CD4-positive, alpha-beta T cell treated with Interleukin-6 at 100 ng/mL for 8 hours (primary cell): ENCODE results near the gene EPHA3.
"Not testable (repeated sequence)": the region's sequence is repeated elsewhere in the genome, so short reads cannot be mapped to it uniquely, and the experiment has no call there.

Experiments
- DNase-seq: peaks from one replicate; pipeline ENCODE4 v3.0.0-alpha.2; 2020; ENCODE audit warnings: mixed read lengths, low spot score

EPHA3 gene

DNA sequence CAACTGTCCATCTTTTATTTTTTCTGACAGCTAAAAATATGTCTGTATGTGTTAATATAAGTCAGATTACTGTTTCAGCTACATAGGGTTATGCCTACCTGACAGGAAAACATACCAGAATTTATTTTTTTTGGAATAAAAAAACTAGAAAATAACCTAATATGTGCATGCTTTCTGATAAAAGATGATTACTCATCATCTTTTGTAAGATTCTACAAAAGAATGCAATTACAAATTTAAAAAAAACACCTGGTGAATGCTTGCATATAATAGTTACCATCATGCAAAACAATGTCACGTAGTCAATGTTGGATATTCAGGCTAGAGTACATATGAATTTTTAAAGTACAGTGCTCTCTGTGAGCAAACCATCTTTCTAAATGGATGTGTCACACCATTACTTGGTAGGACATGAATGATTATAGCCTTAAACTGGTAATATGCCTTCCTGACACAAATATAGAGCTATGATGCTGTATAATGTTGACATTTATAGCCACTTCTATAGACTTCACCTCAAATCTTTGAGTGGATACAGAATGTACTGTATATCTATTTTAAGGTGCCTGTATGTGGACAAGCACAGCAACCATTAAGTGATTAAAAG, 180.6 kb downstream of the EPHA3 start:
- no peak for DNase-seq

DNA sequence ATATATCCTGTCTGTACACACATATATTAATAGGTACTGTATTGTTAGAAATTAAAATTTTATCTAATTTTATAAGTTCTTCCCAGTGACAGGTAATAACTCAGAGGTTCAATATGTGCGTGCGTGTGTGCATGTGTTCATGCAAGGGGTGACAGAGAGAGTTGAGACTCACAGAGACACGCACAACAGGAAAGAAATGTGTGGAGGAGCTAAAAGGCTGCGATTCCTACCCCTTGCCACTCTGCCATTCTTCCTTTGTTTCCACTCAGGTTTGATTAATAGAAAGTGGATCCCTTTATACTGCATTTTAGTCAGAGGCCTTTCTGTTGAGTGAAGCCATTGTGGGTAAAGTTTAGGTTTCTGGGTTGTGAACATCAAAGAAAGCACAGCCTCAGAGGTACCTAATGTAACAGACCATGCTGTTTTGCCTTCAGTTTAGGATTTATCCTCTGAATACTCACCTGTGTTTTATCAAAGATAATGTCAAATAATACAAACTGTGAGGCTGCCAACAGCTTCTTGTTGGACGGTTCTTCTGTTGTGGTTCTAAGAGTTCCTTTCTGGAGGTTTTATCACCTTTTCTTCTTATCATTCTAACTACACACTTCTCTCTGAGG, 182.3 kb downstream of the EPHA3 start:
- no peak for DNase-seq

DNA sequence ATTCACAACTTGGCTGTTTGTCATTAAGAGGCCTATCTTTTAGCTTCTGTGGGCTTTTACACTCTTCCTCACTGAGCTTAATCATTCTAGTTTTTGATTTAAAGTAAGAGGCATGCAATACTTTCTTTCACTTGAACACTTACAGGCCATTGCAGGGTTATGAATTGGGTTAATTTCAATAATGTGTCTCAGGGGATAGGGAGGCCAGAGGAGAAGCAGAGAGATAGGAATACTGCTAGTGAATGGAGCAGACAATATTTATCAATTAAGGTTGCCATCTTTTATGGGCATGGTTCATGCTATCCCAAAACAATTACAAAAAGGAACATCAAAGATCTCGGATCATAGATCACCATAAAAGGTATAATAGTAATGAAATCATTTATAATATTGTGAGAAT, 189.8 kb downstream of the EPHA3 start:
- no peak for DNase-seq

DNA sequence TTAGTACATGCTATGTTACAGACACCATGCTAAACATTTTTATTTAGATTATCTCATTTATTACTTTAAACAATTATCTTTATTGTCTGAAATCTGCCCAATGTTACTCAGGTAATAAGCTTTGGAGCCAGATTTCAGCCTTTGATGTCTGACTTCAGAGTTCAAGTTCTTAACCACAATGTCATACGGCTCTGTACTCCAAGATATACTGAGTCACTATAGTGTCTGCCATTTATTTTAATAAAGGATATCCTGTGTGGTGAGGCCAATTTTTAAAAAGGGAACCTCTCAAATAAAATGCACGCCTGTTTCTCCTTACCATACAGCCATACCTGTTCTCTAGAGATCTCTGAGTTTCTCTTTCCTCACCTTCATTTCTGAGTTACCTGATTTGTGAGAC, 193.1 kb downstream of the EPHA3 start:
- DNase-seq: no peak

DNA sequence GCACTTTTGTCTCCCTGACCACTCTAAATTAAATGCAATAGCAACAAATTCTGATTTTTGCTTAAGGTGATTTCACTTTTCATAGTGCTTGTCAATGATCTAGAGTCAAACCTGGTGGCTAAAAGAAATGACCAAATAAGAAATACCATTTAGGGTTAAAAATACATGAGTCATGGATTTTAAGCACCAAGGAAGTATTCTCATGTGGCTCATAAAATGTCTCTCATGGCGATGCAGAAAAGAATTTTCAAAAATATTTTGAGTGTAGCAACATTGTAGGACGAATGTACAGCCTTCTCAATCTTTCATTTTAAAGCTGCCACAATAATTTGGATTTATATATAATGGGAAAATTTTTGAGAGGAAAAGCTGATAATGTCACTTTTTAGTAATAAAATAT, 193.6 kb downstream of the EPHA3 start:
- DNase-seq: no peak

DNA sequence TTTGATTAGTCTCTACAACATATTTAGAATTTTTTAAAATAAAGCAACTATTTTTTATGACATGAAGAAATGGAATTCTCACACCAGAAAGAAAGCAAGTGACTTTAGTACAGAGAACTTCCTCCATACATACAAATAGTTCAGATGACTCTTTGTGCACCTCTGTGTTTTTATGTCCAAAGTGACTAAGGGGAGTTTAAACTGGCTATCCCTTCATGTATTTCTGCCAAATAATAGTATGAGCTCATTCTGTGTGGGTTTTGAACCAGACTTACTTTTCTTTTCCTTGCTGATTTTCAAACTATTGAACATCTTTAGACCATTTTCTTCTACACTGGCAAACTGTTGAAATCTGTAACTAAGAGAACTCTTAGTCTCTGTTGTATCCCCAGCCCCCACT, 196.3 kb downstream of the EPHA3 start:
- no peak for DNase-seq

DNA sequence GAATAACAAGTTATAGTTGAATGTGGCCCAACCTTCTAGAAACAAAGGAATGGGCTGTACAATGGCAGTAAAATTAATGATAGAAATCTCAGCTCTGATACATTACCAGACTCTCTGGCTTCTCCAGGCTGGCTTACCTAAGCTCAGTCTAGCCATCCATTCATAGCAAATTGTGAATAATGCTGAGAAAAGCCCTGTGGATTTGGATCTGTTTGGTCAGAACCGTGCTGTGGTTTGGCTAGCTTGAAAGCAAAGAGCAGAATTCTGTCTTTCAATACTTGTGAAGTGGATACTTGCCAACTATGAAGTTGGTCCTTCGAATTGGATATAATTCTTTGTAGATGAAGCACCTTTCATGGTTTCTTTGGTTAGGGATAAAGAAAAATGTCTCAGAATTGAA, 199.1 kb downstream of the EPHA3 start:
- no peak for DNase-seq

DNA sequence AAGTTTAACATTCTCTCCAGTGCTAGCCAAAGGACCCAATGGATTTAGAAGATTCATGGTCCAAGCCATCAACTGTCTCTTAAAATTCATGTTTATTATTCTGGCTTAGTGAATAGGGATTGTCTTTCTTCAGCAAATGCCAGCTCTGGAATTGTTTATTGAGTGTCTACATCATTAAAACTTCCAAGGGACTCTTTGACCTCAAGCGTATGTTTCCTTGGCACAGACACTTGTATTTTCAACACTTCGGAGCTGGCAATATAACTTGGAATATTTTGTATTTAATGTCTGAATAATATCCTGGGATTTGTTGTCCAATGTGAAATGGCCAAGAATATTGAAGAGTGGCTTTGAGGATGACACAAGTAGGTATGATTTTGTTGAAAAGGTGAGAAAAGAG, 204.2 kb downstream of the EPHA3 start:
- DNase-seq: no peak

DNA sequence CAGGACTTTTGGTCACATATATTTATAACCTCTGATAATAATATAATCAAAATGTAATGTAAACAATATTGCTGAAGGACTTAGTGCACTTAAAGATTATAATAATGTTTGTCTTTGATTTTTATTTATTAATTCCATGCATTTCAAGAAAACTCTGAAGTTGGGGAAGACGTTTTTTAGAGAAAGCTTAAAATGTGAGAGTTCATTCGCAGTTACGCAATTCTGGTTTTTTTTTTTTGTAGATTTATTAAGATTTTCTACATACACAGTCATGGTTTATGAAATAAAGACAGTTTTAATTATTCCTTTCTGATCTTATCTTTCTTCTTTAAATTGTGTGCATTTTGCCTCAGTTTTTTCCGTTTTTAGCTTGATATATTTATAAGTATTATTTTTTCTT, 204.7 kb downstream of the EPHA3 start:
- no peak for DNase-seq

DNA sequence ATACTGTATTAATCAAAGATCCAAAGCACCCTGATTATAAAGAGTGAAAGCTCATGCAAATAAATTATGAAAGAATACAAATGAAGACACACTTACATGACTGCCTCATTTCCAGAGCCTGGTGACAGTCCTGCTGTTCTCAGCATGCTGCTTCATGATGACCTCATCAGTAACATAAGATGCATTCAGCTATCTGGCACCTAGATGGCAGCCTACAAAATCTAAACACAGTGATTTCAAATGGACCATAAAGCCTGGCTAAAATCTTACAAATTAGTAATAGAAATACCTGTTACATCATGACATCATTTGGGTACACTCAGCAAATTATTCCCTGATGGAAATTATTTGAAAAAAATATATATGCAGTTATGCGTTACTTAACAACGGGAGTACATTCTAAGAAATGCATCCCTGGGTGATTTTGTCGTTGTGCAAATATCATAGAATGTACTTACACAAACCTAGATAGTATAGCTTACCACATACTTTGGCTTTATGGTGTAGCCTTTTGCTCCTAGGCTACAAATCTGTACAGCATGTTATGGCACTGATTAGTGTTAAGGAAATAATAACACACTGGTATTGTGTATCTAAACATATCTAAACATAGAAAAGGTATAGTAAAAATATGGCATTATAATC, 207.2 kb downstream of the EPHA3 start:
- DNase-seq: no peak

DNA sequence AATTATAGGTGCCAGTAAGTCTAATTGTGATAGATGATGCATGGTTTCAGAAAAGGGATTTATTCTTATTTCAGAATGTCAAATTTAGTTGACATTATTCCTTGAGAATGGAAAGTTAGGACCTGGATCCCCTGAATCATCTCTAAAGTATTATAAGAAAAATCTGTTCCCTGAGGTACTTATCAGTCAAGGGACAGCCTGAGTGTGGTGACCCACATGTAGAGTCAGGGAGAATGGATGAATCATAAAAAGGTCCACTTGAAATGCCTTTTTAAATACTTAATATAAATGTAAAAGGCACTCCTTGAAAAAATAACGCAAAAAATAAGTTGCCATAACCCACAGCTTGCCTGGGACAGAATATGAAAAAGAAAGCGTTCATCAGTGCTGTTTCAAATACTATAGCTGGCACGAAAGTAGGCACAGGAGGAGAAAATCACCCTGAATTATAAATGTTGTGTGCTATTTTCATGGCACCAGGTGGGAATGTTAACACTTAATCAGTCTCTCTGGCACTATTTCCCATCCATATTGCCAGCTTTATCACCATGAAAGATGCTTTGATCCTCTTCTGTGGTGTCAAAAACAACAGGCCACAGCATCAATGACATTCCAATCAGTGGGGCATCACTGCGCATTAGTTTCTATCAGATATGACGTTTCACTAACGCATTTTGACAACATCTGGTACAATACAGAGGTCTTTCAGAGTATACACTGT, 208.5 kb downstream of the EPHA3 start:
- no peak for DNase-seq

DNA sequence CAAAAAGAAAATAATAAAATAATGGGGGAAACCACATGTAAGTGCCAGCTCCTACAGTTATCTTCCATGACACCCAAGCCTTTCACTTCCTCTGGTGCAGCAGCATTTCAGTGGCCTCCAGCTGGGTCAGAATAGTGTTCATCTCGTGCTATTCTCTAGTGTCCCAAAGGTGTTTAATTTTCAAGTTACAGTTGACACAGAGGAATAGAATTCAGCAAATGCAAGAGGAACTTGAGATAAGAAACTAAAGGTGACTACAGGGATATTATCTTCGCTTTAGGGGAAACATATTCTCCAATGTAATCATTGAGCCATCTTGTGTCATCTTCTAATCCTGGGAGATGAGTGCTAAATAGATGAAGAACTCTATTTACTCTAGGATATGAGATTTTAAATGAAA, 212.8 kb downstream of the EPHA3 start:
- DNase-seq: no peak

DNA sequence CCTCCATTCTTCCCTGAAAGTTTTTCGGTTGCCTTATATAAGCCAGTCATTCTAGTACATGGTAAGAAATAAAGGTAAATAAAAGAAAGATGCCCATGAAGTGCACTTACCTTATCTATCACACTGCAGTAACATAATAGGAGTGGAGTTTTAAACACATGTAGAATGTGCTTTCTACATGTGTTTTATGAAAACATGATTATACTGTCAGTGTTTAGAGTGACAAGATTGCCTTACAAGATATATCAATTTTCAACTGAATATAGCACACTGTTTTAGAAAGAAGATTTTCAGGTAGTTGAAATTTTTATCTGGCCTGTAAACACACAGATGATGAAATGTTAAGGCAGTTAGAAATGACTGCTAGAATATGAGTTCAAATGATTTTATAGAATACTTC, 219.6 kb downstream of the EPHA3 start:
- no peak for DNase-seq

DNA sequence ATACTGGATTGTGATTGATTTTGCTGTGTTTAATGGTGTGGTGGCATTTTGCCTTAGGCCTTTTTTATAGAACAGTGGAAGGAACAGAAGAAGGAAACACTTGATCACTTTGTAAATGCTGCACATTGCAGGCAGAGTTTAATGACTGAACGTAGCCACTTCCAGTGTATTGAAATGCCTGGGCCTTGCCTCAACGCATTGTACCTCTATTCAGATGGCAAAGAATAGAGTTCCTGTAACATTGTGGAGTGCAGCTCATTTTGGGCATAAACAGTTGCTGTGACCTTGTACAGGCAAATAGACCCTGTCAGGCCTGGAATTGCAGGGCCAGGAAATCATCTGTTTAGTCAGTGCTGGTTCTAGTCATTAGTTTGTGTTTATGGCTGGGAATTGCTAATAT, 225.0 kb downstream of the EPHA3 start:
- no peak for DNase-seq

DNA sequence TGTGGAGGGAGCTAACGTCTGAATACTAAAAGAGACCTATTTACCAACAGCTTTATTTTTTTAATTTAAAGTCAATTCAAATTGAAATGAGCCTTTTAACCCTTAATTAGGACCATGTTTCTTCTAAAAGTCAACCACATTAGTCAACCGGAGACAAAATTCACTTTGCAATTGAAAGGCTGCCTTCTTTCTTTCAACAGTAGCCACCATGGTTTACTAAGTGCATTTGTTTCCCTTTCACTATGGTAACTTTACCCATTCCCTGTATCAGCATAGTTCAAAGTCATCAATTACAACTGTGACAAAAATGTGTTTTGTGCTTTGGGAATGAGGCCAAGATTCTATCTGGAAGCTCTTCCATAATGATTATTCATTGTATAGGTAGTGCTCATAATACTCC, 225.4 kb downstream of the EPHA3 start:
- DNase-seq: no peak

DNA sequence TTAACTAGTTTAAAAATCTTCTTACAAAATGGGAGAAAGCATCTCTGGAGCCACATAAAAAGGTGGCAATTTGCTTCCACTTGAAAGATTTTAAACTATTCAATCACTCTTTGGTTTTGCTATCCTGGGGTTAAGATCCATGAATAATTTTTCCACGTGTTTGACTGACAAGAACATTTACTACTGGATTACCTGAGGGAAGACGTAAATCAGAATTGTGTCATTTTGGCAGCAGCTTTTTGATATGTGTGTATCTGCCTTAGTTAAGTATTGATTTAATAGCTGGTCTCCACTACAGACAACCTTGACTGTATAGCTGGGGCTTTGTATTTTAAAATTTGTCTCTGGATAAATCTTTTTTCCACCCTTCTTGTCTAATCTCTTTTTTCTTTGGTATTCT, 228.3 kb downstream of the EPHA3 start:
- no peak for DNase-seq

DNA sequence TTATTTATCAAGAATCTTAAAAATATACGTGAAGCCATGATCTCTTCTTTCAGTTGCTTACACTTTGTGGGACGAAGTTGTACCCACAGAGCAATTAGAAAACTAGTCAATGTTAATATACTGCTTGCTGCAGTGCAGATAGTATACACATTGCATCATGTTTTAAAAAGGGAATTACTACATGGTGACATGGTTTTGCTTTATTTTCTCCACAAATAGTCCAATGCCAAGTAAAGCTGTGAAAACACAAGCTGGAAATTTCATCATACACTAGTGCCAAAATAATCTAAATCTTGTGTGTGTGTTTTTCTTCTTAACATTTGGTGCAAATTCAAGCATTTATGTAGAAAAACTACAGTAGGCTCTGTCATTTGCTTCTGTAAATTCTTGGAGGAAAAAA, 233.0 kb downstream of the EPHA3 start:
- DNase-seq: no peak

DNA sequence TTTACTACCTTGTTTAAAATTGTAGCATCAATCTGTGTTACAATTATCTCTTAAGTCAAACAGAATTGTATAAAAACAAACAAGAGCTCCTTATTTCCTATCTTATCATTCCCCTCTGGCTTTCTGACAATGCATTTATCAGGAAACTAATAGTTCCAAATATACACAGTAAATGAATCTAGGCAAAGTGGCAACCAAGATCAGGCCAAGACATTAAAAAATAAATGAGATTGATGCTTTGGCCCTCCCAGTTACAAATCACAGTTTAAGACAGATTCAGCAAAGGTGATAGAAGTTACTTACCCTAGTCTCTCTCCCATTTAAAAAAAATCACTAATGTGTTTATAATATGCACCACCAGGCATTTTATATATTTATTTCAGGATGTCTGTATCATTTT, 236.7 kb downstream of the EPHA3 start:
- DNase-seq: no peak

DNA sequence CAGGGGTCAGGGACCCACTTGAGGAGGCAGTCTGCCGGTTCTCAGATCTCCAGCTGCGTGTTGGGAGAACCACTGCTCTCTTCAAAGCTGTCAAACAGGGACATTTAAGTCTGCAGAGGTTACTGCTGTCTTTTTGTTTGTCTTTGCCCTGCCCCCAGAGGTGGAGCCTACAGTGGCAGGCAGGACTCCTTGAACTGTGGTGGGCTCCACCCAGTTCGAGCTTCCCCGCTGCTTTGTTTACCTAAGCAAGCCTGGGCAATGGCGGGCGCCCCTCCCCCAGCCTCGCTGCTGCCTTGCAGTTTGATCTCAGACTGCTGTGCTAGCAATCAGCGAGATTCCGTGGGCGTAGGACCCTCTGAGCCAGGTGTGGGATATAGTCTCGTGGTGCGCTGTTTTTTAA, 243.5 kb downstream of the EPHA3 start:
- DNase-seq: not testable (repeated sequence)

DNA sequence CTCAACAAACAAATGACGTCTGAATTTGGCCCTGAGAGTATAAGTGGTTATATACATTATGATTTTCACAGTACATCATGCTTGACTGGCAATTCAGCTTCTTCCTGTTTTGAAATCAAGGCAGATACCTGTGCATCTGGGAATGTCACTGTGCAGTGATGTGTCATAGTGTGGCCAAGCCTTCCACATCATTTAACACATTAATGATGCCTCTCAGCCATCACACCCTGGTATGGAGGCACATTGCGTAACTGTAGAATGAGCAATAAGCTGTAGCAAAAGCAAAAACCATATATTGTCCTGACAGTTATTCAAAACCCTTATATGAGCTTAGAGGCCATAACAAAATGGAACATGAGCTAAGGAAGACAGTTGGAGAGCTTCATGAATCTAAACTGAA, 246.0 kb downstream of the EPHA3 start:
- no peak for DNase-seq

DNA sequence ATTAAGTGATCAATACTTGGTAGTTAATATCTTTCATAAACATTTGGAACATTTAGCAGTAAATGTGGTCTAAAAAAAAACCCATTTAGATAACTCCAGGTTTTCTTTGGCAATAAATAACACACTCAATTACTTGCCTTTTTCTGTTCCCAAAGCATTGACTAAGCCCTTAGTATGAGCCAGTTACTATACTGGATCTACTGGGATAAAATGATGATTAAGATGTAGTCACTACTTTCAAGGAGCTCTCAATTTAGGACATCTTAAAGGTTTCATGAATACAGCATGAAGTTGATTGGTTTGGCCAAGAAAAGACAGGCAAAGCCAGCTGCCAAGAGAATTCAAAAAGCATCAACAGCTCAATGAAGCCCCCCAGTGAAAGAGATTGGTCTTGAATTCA, 250.9 kb downstream of the EPHA3 start:
- DNase-seq: no peak

DNA sequence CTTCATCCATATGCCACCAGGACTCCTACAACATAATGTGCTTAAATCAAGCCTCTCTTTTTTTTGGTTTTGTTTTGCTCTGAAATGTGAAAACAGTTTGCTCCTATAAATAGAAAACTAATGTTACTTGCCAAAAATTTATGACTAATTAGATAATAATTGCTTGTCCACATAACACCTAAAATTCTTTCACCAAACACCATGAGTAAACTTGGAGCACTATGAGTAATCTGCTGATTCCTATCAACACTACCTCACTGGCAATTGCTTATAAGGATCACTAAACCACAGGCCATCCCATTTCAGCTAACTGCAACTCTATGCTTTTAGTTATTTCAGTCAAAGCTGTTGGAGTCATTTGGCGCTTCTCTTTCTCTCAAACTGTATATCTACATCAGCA, 252.7 kb downstream of the EPHA3 start:
- DNase-seq: no peak

DNA sequence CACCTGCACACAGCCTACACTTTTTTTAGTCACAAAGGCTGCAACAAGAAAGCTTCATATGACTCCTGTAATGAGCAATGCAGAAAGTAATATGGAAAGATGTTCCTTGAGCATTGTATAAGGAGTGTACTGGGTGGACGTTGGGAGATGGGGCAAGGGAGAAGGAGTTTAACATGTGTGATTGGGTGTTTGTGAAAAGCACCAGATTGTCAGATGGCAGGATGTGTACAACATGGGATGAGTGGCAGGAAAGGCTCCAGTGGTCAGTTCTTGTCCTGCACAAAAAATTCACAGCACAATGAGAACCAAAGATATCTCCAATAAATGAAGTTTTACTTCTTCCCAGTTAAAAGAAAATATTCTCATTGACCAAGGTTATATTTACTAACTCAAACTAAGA, 255.1 kb downstream of the EPHA3 start:
- no peak for DNase-seq
